ENCODE results near the gene GID8.

DNA sequence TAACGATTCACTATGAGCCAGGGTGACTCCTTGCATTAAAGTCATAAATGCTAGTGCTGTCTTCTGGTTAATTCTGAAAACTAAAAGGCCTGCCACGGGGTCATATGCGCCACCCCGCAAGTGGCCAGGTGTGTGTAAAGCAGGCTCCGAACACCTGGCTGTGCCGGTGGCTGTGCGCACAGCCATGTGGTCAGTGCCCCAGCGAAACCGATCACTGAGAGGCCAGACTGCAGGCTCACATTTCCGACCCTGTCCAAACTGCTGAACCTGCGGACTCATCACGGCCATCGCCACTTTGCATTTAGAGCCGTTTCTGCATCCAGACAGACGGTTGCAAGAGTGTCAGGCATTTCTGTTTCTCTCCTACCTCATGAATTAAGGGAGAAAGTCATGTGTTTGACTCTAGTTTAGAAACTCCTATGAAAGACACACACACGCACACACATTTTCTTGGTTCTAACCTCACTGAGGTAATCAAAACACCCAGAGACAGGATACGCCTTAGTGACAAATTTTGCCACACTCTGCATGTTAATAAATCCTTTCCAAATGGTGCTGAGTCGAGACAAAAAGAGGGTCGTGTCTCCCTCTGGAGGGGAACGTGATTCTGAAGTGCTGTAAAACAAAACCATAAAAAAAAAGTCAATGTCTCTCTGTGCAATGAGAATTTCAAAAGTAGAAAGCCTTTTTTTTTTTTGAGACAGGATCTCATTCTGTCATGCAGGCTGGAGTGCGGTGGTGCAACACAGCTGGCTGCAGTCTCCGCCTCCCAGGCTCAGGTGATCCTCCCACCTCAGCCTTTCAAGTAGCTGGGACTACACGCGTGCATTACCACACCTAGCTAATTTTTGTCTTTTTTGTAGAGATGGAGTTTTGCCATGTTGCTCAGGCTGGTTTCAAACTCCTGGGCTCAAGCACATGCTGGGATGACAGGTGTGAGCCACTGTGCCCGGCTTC lies 45.3 kb upstream of the GID8 start:
- TF ChIP-seq, protein P1, sequence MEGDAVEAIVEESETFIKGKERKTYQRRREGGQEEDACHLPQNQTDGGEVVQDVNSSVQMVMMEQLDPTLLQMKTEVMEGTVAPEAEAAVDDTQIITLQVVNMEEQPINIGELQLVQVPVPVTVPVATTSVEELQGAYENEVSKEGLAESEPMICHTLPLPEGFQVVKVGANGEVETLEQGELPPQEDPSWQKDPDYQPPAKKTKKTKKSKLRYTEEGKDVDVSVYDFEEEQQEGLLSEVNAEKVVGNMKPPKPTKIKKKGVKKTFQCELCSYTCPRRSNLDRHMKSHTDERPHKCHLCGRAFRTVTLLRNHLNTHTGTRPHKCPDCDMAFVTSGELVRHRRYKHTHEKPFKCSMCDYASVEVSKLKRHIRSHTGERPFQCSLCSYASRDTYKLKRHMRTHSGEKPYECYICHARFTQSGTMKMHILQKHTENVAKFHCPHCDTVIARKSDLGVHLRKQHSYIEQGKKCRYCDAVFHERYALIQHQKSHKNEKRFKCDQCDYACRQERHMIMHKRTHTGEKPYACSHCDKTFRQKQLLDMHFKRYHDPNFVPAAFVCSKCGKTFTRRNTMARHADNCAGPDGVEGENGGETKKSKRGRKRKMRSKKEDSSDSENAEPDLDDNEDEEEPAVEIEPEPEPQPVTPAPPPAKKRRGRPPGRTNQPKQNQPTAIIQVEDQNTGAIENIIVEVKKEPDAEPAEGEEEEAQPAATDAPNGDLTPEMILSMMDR (IDR thresholded peaks at IDR 0.05) = no peak
- TF ChIP-seq POLR2A (IDR thresholded peaks at IDR 0.05) = no peak

Measured in uterus (tissue), 2 donors.